Thyroid gland (tissue), 4 donors: ENCODE data around the gene ZSWIM5.

Experiments
- POLR2A ChIP-seq, 2 donors: fragments of 450-650 bp; IDR thresholded peaks; one replicate each; pipeline ENCODE4 v1.6.1; 2017; ENCODE audit warnings: antibody characterized with exemption in 2 of 2, mild to moderate bottlenecking in 2 of 2, moderate library complexity in 1 of 2
- TF ChIP-seq, protein P1 (sequence below), 6 experiments: fragments of 200-600 bp in 3 of 6; fragments of 450-650 bp in 3 of 6; sonication (generic) in 3 of 6; IDR thresholded peaks; one replicate each; pipeline ENCODE4 v1.5.1; 2016 to 2019; ENCODE audit warnings: antibody characterized with exemption in 6 of 6, mild to moderate bottlenecking in 2 of 6, inconsistent platforms in 1 of 6, moderate library complexity in 1 of 6

DNA sequence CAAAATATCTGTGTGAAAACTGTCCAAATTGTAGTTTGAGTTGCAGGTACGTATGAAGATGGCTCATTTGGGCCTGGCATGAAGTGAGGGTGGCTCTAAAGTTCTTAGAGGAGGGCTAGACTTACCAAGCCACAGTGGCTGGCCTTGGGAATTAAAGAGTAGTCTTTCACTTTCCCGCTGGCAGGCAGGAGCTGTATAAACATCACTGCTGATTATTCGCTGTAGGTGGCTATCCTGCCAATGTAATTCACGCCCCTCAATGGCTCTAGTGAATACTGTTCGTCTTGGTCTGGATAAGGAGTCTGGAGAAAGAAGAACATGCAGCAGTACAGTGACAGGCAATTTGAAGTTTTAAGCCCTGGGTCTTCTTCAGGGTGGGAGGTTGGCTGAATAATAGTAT is 163.3 kb downstream of the ZSWIM5 start:
- TF ChIP-seq, protein P1, sequence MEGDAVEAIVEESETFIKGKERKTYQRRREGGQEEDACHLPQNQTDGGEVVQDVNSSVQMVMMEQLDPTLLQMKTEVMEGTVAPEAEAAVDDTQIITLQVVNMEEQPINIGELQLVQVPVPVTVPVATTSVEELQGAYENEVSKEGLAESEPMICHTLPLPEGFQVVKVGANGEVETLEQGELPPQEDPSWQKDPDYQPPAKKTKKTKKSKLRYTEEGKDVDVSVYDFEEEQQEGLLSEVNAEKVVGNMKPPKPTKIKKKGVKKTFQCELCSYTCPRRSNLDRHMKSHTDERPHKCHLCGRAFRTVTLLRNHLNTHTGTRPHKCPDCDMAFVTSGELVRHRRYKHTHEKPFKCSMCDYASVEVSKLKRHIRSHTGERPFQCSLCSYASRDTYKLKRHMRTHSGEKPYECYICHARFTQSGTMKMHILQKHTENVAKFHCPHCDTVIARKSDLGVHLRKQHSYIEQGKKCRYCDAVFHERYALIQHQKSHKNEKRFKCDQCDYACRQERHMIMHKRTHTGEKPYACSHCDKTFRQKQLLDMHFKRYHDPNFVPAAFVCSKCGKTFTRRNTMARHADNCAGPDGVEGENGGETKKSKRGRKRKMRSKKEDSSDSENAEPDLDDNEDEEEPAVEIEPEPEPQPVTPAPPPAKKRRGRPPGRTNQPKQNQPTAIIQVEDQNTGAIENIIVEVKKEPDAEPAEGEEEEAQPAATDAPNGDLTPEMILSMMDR (IDR thresholded peaks at IDR 0.05): no peak
- TF ChIP-seq POLR2A (IDR thresholded peaks at IDR 0.05): no peak
